Measurements from ENCODE around the gene TNFRSF18.

TNFRSF18 gene

GRCh38 chr1:1213345-1214265, 7.2 kb upstream of the TNFRSF18 start, which contains the start of gene TNFRSF4:
TSS of gene TNFRSF4 (minus strand) at chr1:1214153. CDS start at chr1:1214127, 26 bp downstream.
- DNase-seq (ENCODE audit: low spot score) (no peak), FAIRE-seq (no peak)

GRCh38 chr1:1212780-1213344, 6.5 kb upstream of the TNFRSF18 start:
- FAIRE-seq (no peak), DNase-seq (ENCODE audit: low spot score) (no peak)

DNA sequence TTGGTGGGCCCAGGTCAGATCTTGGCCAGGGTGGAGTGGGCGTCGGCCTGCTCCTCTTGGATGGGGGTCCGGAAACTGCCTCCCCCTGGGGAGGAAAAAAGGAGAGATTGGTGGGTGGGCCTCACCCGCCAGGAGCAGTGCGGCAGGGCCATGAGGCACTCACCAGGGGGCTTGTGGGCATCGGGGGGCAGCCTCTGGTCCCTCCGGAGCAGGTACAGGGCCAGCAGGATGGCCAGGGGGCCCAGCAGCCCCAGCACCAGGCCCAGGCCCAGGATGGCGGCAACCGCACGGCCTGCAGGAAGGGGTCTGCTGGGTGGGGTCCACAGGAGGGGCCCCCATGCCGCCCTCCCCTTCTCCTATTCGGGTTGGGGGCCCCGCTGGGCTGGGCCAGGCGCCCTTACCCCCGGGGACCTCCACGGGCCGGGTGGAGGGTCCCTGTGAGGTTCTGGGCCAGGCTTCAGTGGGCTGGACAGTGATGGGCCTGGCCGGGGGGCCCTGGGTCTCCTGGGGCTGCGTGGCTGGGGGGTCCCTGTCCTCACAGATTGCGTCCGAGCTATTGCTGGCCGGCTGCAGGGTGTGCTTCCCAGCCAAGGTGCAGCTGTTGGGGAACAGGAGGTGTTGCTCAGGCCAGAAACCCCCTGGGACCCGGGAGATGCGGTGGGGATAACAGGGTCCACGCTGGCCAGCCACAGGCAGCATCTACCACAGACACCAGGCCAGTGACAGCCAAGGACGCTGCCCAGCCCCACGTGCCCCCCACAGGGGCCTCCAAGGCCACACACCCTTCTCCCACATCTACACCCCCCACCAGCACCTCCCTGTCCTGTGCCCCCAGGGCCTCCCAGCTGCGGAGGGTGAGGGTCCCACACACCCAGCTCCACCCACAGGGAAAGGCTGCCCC, 5.4 kb upstream of the TNFRSF18 start:
- no peak for DNase-seq (ENCODE audit: low spot score)
- FAIRE-seq, result no peak

- DNase-seq (ENCODE audit: low spot score) (no peak), FAIRE-seq (no peak)
Observed at GRCh38 chr1:1210726-1211540, 4.5 kb upstream of the TNFRSF18 start.

- peak; percentile 45 for DNase-seq (ENCODE audit: low spot score)
- no peak for FAIRE-seq
Observed at GRCh38 chr1:1208713-1209433, 2.5 kb upstream of the TNFRSF18 start.

DNA sequence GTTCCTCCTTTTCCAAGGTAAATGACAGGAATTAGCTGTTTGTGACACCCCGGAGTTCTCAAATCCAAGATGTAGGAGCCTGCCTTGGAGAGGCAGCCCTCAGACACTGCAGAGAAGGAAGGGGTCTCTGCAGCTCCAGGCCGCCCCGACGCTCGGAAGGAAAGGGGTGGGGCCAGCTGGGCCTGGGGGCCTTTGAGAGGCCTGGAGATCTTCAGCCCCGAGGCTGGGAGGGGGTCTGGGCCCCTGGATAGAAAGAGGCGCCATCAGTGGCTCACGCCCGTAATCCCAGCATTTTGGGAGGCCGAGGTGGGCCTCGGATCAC, 1.1 kb upstream of the TNFRSF18 start:
- FAIRE-seq (no peak), DNase-seq (ENCODE audit: low spot score) (no peak)

DNA sequence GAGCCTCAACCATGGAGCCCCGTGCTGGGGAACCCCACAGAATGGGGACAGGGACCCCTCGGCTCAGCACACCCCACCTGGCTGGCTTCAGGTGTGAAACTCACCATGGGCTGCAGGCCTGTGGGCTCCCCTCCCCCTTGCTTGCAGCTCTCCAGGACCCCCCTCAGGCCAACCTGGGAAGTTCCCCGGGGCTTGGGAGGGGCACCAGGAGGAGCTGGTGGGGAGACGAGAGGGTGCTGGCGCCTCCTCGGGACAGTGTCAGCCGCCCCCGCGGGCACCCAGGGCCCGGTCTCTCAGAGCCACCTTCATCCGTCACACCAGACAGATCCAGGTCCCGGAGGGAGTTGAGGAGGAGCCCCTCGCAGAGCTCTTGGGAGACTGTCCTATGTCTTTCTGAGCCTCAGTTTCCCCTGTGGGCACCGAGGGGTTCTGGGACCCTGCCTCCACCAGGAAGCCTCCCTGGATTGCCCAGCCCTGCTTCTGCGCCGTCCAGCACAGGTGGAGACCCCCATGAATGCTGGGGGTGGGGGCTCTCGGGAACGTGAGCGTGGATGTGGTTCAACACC, 657 bp upstream of the TNFRSF18 start:
- no peak for DNase-seq (ENCODE audit: low spot score)
- FAIRE-seq, result no peak

DNA sequence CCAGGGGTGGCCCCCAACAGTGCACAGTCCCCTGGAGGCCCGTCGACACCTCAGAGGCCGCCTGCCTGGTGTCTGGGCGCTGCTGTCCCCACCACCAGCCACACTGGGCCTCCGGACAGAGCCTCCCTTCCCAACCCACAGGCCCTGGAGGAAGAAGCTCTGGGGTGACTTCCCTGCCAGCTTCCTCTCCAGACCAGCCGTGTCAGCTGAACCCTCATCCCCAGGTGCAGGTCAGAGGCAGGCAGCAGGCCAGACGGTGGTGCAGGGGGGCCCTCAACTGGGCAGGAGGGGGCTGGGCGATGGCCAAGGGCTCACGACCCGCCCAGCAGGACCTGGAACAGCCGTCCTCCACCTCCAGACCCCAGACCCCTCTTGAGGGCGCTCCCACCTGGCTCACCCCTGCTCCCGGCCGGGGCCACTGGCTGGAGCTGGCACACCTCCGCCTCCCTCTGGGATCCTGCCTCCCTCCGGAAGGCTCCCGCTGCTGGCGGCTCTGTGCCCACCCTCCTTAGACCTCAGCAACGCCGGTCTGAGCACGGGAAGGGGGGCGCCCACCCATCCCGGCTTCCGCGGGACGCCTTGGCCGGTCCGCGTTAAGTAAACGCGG, 520 bp downstream of the TNFRSF18 start:
- no peak for DNase-seq (ENCODE audit: low spot score)

DNA sequence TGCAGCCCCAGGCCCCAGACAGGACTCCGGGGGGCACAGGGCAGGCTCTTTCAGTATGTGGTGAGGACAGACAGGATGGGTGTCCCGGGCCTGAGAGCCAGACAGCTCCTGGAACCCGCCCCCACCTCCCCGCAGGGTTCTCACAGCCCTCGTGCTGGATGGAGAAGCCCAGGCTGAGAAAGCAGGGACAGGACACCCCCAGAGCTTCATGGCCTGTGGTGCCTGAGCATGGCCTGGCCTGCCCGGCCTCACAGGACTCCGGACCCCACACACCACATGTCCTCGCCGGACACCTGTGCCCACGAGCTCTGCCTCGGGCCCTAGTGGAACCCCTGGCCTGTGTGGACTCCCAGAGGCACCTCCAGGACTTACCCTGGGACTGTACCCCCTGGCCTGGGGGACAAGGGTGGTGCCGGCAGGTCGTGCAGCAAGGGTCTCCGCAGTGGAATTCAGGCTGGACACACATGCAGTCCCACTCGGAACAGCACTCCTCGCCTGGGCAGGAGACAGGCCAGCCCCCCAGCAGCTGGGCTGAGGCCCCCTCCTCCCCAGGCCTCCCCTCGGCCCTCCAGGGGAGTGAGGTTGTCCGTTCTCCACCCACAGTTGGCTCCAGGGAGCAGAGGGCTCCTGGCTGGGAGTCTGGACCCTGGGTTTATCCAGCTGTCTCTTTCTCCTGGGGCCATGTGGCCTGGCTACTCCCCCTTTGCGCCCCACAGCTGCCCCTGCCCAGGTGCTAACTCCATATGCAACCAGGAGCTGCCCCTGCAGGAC, 1.2 kb downstream of the TNFRSF18 start:
- FAIRE-seq (no peak), DNase-seq (ENCODE audit: low spot score) (no peak)

More for the DNA sequence above, 520 bp downstream of the TNFRSF18 start:
- FAIRE-seq, result no peak

DNA sequence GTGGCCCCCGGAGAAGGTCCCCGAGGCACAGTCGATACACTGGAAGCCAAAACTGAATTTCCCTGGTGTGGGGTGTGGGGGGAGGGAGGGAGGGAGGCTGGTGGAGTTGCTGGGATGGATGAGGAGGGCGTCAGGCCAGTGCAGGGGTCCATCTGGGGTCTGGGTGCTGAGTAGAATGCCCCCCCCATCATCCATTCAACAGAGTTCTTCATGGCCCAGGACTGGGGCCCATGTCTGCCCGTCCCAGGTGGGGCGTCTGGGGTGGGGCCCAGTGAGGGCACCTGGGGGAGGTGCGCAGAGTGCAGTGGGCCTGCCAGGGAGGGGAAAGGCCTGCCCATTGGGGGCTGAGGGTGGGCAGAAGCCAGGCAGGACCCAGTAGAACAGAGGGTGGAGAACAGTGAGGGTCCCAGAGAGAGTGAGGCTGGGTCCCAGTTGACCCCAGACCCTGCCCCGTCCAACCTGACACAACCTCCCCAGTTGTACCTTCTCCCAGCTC, 1.9 kb downstream of the TNFRSF18 start:
- no peak for FAIRE-seq

GRCh38 chr1:1203561-1204424, 2.6 kb downstream of the TNFRSF18 start:
- FAIRE-seq, result no peak
- DNase-seq (ENCODE audit: low spot score), result no peak

More for the DNA sequence above, 1.9 kb downstream of the TNFRSF18 start:
- DNase-seq (ENCODE audit: low spot score), result no peak

- DNase-seq (ENCODE audit: low spot score), result no peak
Observed at GRCh38 chr1:1202831-1203560, 3.4 kb downstream of the TNFRSF18 start.

GRCh38 chr1:1200876-1201810, 5.2 kb downstream of the TNFRSF18 start:
- FAIRE-seq, result no peak
- peak; percentile 76 for DNase-seq (ENCODE audit: low spot score)

More at GRCh38 chr1:1202831-1203560, 3.4 kb downstream of the TNFRSF18 start:
- no peak for FAIRE-seq

GRCh38 chr1:1199961-1200875, 6.2 kb downstream of the TNFRSF18 start:
- FAIRE-seq, result no peak

More at GRCh38 chr1:1199961-1200875, 6.2 kb downstream of the TNFRSF18 start:
- no peak for DNase-seq (ENCODE audit: low spot score)
